ENCODE data around the gene VAC14. TPM values are rescaled to one million over a fixed set of nuclear protein-coding genes. Genes with fewer than 3 reads are reported as not detected.

Gene VAC14
- total RNA-seq, 4 donors from 2014 or later = 44.0 to 106 (median 64.5) TPM

GRCh38 chr16:70740914-70741782 lies 59.8 kb downstream of the VAC14 start:
- peaks cover under 1 to 28% (median 13%) of the 10 kb centered on the region in 4 donors for H3K4me1 ChIP-seq
- H3K36me3 ChIP-seq = peaks cover 0 to 20% (median 0%) of the 10 kb centered on the region in 3 donors
- H3K27ac ChIP-seq = peak overlapping the region in 3 of 4 donors; percentile 25 to 64 (median 59)
- no peak for DNase-seq
- H3K9me3 ChIP-seq = no peaks in the 10 kb centered on the region
- TF ChIP-seq POLR2A (IDR thresholded peaks at IDR 0.05) = no peak
- no peak for TF ChIP-seq CTCF (IDR thresholded peaks at IDR 0.05)
- H3K27me3 ChIP-seq = no peaks in the 10 kb centered on the region
- H3K4me3 ChIP-seq = no peak overlapping the region

- Histone ChIP-seq H3K27me3 (no peaks in the 10 kb centered on the region), H3K4me1 (peaks cover 0 to 21% (median 10%) of the 10 kb centered on the region in 4 donors), H3K4me3 (no peak overlapping the region), H3K9me3 (no peaks in the 10 kb centered on the region), H3K36me3 (peaks cover 0 to 20% (median 0%) of the 10 kb centered on the region in 3 donors), H3K27ac (peak overlapping the region in 3 of 4 donors; percentile 25 to 64 (median 59))
- TF ChIP-seq CTCF (IDR thresholded peaks at IDR 0.05) (no peak), POLR2A (IDR thresholded peaks at IDR 0.05) (no peak)
- no peak for DNase-seq
These were observed 60.6 kb downstream of the VAC14 start for GRCh38 chr16:70740174-70740913.

- Histone ChIP-seq H3K9me3 (no peaks in the 10 kb centered on the region), H3K4me3 (no peak overlapping the region), H3K4me1 (peaks cover 0 to 21% (median 10%) of the 10 kb centered on the region in 4 donors), H3K36me3 (peaks cover 0 to 15% (median 0%) of the 10 kb centered on the region in 3 donors), H3K27ac (peak overlapping the region in 1 of 4 donors; percentile 13), H3K27me3 (no peaks in the 10 kb centered on the region)
- TF ChIP-seq CTCF (IDR thresholded peaks at IDR 0.05) (no peak), POLR2A (IDR thresholded peaks at IDR 0.05) (no peak)
- no peak for DNase-seq
These were observed 61.6 kb downstream of the VAC14 start for GRCh38 chr16:70739389-70739788.

GRCh38 chr16:70738083-70738977 lies 62.6 kb downstream of the VAC14 start:
- H3K27me3 ChIP-seq = no peaks in the 10 kb centered on the region

More at GRCh38 chr16:70738083-70738977, 62.6 kb downstream of the VAC14 start:
- no peaks in the 10 kb centered on the region for H3K9me3 ChIP-seq
- no peak overlapping the region for H3K4me3 ChIP-seq
- peaks cover 0 to 5% (median 0%) of the 10 kb centered on the region in 3 donors for H3K36me3 ChIP-seq
- peak overlapping the region; percentile 59 to 88 (median 72) for H3K27ac ChIP-seq
- TF ChIP-seq CTCF (IDR thresholded peaks at IDR 0.05) = peak in 4 of 6 experiments; percentile 38 to 49 (median 46)
- TF ChIP-seq POLR2A (IDR thresholded peaks at IDR 0.05) = no peak
- no peak for DNase-seq
- peaks cover 0 to 21% (median 10%) of the 10 kb centered on the region in 4 donors for H3K4me1 ChIP-seq

Measured in Peyer's patch (tissue), 4 donors.